GM21723 (cell line): Measurements from ENCODE around the gene SP7.

ENCODE experiments used
- ATAC-seq: cut with Tn5 transposase; IDR thresholded peaks from one replicate; pipeline ENCODE4 v1.9.1; 2021; ENCODE audit warnings: mild to moderate bottlenecking, moderate library complexity; ENCODE audit not compliant: unreplicated experiment

Gene SP7

DNA sequence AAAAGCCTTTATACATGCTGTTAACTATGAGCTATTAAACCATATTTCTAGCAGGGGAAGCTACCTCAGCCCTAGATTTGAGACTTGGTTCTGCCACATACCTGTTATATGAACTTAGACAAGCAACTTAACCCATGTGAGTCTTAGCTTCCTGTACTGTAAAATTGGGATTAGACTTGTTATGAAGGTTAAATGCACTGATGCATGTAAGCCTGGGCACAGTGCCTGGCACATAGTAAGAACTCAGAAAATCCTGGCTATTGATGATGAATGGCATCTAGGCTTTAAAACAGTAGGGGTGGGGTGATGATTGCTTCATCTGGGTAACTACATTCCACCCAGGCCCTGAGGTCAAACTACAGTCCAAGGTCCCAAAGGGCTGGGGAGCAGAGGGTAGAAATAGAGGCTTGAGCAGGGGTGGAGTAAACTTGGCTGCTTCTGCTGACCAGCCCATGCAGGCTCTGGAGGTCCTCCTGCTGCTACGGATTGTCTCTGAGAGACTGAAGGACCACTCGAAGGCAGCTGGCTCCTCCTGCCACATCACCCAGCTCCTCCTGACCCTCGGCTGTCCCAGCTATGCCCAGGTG lies 56.8 kb downstream of the SP7 start:
- ATAC-seq, result no peak

GRCh38 chr12:53277981-53278380 lies 58.2 kb downstream of the SP7 start:
- ATAC-seq, result no peak
